CD14-positive monocyte (primary cell): ENCODE results near the gene SORBS2. TPM values are rescaled to one million over a fixed set of nuclear protein-coding genes. Genes with fewer than 3 reads are reported as not detected.

ENCODE experiments used
- DNase-seq, 3 donors: peaks; one replicate each; pipeline ENCODE4 v3.0.0-alpha.2; 2011 to 2022
- H2AFZ ChIP-seq: 2 replicates; pipeline ENCODE4 v1.6.0; 2012; ENCODE audit warnings: mild to moderate bottlenecking, low read depth, low read length, inconsistent platforms; ENCODE audit not compliant: insufficient read depth, poor library complexity, severe bottlenecking
- H3K27ac ChIP-seq, 2 donors: 1 replicate in 1 of 2; 2 replicates in 1 of 2; pipeline ENCODE4 v1.5.1; 2012 to 2013; ENCODE audit warnings: low read length in 2 of 2, control low read depth in 1 of 2, inconsistent platforms in 1 of 2, low read depth in 1 of 2, mild to moderate bottlenecking in 1 of 2
- H3K27me3 ChIP-seq, 2 donors: one replicate each; pipeline versions ENCODE4 v1.6.0 to v1.6.1; 2011 to 2013; ENCODE audit warnings: low read length in 2 of 2; ENCODE audit not compliant: control insufficient read depth in 2 of 2, insufficient read depth in 2 of 2
- H3K36me3 ChIP-seq, 2 donors: replicated peaks in 1 of 2; 1 replicate in 1 of 2; 2 replicates in 1 of 2; pipeline versions ENCODE4 v1.5.1 to v1.6.1; 2012 to 2013; ENCODE audit warnings: low read length in 2 of 2, control low read depth in 1 of 2, inconsistent platforms in 1 of 2, mild to moderate bottlenecking in 1 of 2; ENCODE audit not compliant: insufficient read depth in 2 of 2, control insufficient read depth in 1 of 2
- H3K4me1 ChIP-seq, 2 donors: 1 replicate in 1 of 2; 2 replicates in 1 of 2; pipeline versions ENCODE4 v1.5.1 to v1.6.1; 2012 to 2013; ENCODE audit warnings: low read length in 2 of 2, control low read depth in 1 of 2, inconsistent platforms in 1 of 2, mild to moderate bottlenecking in 1 of 2, moderate library complexity in 1 of 2; ENCODE audit not compliant: insufficient read depth in 2 of 2, control insufficient read depth in 1 of 2
- H3K4me2 ChIP-seq: replicated peaks from 2 replicates; pipeline ENCODE3; 2012; ENCODE audit warnings: low read length, moderate library complexity, mild to moderate bottlenecking; ENCODE audit not compliant: poor library complexity, severe bottlenecking; ENCODE audit errors: extremely low read depth
- H3K4me3 ChIP-seq, 3 experiments: fragments of 200-600 bp in 1 of 3; sonication (generic) in 1 of 3; replicated peaks in 1 of 3; 1 replicate in 2 of 3; 2 replicates in 1 of 3; pipeline ENCODE4 v1.5.1; 2011 to 2013; ENCODE audit warnings: low read length in 3 of 3, mild to moderate bottlenecking in 3 of 3, control low read depth in 2 of 3, low read depth in 2 of 3, inconsistent platforms in 1 of 3, moderate library complexity in 1 of 3
- H3K79me2 ChIP-seq: 2 replicates; pipeline ENCODE4 v1.6.0; 2012; ENCODE audit warnings: mild to moderate bottlenecking, control low read depth, inconsistent platforms, low read length, moderate library complexity; ENCODE audit not compliant: insufficient read depth
- H3K9ac ChIP-seq: 2 replicates; pipeline ENCODE4 v1.6.0; 2017; ENCODE audit warnings: low read length, mild to moderate bottlenecking; ENCODE audit not compliant: insufficient read depth, poor library complexity, severe bottlenecking
- H3K9me3 ChIP-seq, 2 donors: replicated peaks in 1 of 2; 1 replicate in 1 of 2; 2 replicates in 1 of 2; pipeline versions ENCODE4 v1.5.1 to v1.6.1; 2012 to 2013; ENCODE audit warnings: low read length in 2 of 2, control low read depth in 1 of 2; ENCODE audit not compliant: control insufficient read depth in 1 of 2, insufficient read depth in 1 of 2
- H4K20me1 ChIP-seq: 2 replicates; pipeline ENCODE4 v1.6.0; 2012; ENCODE audit warnings: mild to moderate bottlenecking, low read length, control low read depth, moderate library complexity; ENCODE audit not compliant: insufficient read depth
- H3K27ac Mint-ChIP-seq, 7 donors: one replicate each; pipeline ENCODE4 v1.8.0; 2020; ENCODE audit warnings: mild to moderate bottlenecking in 7 of 7, mixed read lengths in 7 of 7, moderate library complexity in 6 of 7, inconsistent platforms in 2 of 7
- H3K27me3 Mint-ChIP-seq, 3 donors: one replicate each; pipeline ENCODE4 v1.8.0; 2021 to 2022; ENCODE audit warnings: low read depth in 3 of 3, mild to moderate bottlenecking in 3 of 3, mixed read lengths in 3 of 3, moderate library complexity in 3 of 3, inconsistent platforms in 1 of 3
- H3K36me3 Mint-ChIP-seq, 2 donors: one replicate each; pipeline ENCODE4 v1.8.0; 2020; ENCODE audit warnings: mixed read lengths in 2 of 2, inconsistent platforms in 1 of 2, mild to moderate bottlenecking in 1 of 2
- H3K4me1 Mint-ChIP-seq: one replicate; pipeline ENCODE4 v1.8.0; 2020; ENCODE audit warnings: mild to moderate bottlenecking, mixed read lengths
- H3K4me3 Mint-ChIP-seq, 2 donors: one replicate each; pipeline ENCODE4 v1.8.0; 2020; ENCODE audit warnings: mild to moderate bottlenecking in 2 of 2, mixed read lengths in 2 of 2, moderate library complexity in 1 of 2
- H3K9me3 Mint-ChIP-seq, 7 donors: one replicate each; pipeline ENCODE4 v1.8.0; 2020 to 2022; ENCODE audit warnings: mixed read lengths in 7 of 7, mild to moderate bottlenecking in 6 of 7, moderate library complexity in 6 of 7, inconsistent platforms in 2 of 7
- WGBS: methylation state at CpG from one replicate; pipeline ENCODE4 v1.1.5; 2013; ENCODE audit warnings: missing lambda C conversion rate; ENCODE audit not compliant: insufficient coverage; 5-methylcytosine and 5-hydroxymethylcytosine counted together
- intact Hi-C, 2 donors: fragments of 100-400 bp; cut with micrococcal nuclease; formaldehyde crosslinking; loops; one replicate each; pipeline versions ENCODE4 v1.15.0 to v1.15.1; 2023
- polyA plus RNA-seq, 3 donors: library from polyadenylated mRNA; depleted of rRNA in 1 of 3; unstranded in 2 of 3; stranded (reverse) in 1 of 3; fragments of 300-500 nt in 2 of 3; fragments of >200 nt in 1 of 3; fragmentation: Illumina TruSeq in 2 of 3; gene quantifications; 1 replicate in 2 of 3; 2 replicates in 1 of 3; pipeline ENCODE4 v1.2.3, GENCODE V29; 2012 to 2021
- TF ChIP-seq, protein P1 (sequence below): fragments of 200-600 bp; IDR thresholded peaks from one replicate; pipeline ENCODE4 v1.8.0; 2022; ENCODE audit warnings: antibody characterized with exemption, mild to moderate bottlenecking

SORBS2 gene
- polyA plus RNA-seq, 3 donors = not detected

- DNase-seq = no peak
- WGBS = no CpG with 5 or more reads among the region's 1 CpG
- H3K79me2 ChIP-seq = no peaks in the 10 kb centered on the region
- peaks cover 2 to 10% (median 6%) of the 10 kb centered on the region in 7 donors for H3K9me3 Mint-ChIP-seq
- no peaks in the 10 kb centered on the region for H3K4me1 ChIP-seq
- no peak overlapping the region for H3K27ac Mint-ChIP-seq
- no peaks in the 10 kb centered on the region for H4K20me1 ChIP-seq
- H3K36me3 ChIP-seq = no peaks in the 10 kb centered on the region
- H3K4me1 Mint-ChIP-seq = no peaks in the 10 kb centered on the region
- H3K27me3 Mint-ChIP-seq = peaks cover 4 to 15% (median 10%) of the 10 kb centered on the region in 3 donors
- H3K9me3 ChIP-seq = peaks cover 0 to 4% of the 10 kb centered on the region in 2 donors
- H3K4me3 Mint-ChIP-seq = no peak overlapping the region
- no peak overlapping the region for H3K4me3 ChIP-seq
- no peak overlapping the region for H3K27ac ChIP-seq
- intact Hi-C loops = no loop called here
- no peak overlapping the region for H2AFZ ChIP-seq
- H3K9ac ChIP-seq = no peak overlapping the region
- H3K4me2 ChIP-seq = no peak overlapping the region
- H3K36me3 Mint-ChIP-seq = no peaks in the 10 kb centered on the region
- TF ChIP-seq, protein P1, sequence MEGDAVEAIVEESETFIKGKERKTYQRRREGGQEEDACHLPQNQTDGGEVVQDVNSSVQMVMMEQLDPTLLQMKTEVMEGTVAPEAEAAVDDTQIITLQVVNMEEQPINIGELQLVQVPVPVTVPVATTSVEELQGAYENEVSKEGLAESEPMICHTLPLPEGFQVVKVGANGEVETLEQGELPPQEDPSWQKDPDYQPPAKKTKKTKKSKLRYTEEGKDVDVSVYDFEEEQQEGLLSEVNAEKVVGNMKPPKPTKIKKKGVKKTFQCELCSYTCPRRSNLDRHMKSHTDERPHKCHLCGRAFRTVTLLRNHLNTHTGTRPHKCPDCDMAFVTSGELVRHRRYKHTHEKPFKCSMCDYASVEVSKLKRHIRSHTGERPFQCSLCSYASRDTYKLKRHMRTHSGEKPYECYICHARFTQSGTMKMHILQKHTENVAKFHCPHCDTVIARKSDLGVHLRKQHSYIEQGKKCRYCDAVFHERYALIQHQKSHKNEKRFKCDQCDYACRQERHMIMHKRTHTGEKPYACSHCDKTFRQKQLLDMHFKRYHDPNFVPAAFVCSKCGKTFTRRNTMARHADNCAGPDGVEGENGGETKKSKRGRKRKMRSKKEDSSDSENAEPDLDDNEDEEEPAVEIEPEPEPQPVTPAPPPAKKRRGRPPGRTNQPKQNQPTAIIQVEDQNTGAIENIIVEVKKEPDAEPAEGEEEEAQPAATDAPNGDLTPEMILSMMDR = no peak
- H3K27me3 ChIP-seq = peaks cover 2 to 4% of the 10 kb centered on the region in 2 donors
Observed at GRCh38 chr4:185548587-185548986, 263.4 kb downstream of the SORBS2 start.

DNA sequence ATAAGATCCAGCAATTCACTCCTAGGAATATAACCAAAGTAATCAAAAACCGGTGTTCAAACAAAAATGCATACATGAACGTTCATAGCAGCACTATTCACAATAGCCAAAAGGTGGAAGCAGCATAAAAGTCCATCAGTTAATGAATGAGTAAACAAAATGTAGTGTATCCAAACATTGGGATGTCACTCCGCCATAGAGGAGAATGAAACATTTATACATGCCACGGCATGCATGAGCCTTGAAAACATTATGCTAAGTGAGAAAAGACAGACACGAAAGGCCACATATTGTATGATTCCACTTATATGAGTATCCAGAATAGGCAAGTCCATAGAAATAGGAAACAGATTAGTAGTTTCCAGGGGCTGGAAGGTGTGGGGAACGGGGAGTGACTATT, 265.7 kb downstream of the SORBS2 start:
- H3K27ac ChIP-seq = no peak overlapping the region
- no peaks in the 10 kb centered on the region for H3K4me1 Mint-ChIP-seq
- peaks cover 4 to 10% of the 10 kb centered on the region in 2 donors for H3K27me3 ChIP-seq
- H3K4me2 ChIP-seq = no peak overlapping the region
- peaks cover 10 to 21% (median 15%) of the 10 kb centered on the region in 3 donors for H3K27me3 Mint-ChIP-seq
- no peak overlapping the region for H3K9ac ChIP-seq
- peaks cover 2 to 10% (median 7%) of the 10 kb centered on the region in 7 donors for H3K9me3 Mint-ChIP-seq
- intact Hi-C loops = no loop called here
- H2AFZ ChIP-seq = no peak overlapping the region
- H3K4me3 Mint-ChIP-seq = no peak overlapping the region
- no peaks in the 10 kb centered on the region for H3K36me3 ChIP-seq
- TF ChIP-seq, protein P1 = no peak
- no peaks in the 10 kb centered on the region for H4K20me1 ChIP-seq
- H3K27ac Mint-ChIP-seq = no peak overlapping the region
- H3K36me3 Mint-ChIP-seq = no peaks in the 10 kb centered on the region
- H3K4me1 ChIP-seq = no peaks in the 10 kb centered on the region
- no peak overlapping the region for H3K4me3 ChIP-seq
- H3K9me3 ChIP-seq = peaks cover 0 to 4% of the 10 kb centered on the region in 2 donors
- no peak for DNase-seq
- no peaks in the 10 kb centered on the region for H3K79me2 ChIP-seq
- 95% methylated on average over 4 of the region's 6 CpGs for WGBS
